ENCODE results near the gene ZSWIM7. TPM values are rescaled to one million over a fixed set of nuclear protein-coding genes. Genes with fewer than 3 reads are reported as not detected.
"Not testable (repeated sequence)": the region's sequence is repeated elsewhere in the genome, so short reads cannot be mapped to it uniquely, and the experiment has no call there.

Gene ZSWIM7
- total RNA-seq, 3 donors from 2014 or later (not counting 1 experiment from before 2014, with no cell fraction given) = 14.6 to 19.0 (median 16.3) TPM

- Mint-ChIP-seq H3K4me3 (peak overlapping the region; percentile 84), H3K9me3 (no peaks in the 10 kb centered on the region), H3K27me3 (ENCODE audit: low read depth in 2 of 2) (peaks cover 23 to 30% of the 10 kb centered on the region in 2 donors), H3K36me3 (no peaks in the 10 kb centered on the region), H3K27ac (no peak overlapping the region), H3K4me1 (peaks cover 8 to 9% of the 10 kb centered on the region in 2 donors)
- Histone ChIP-seq H3K4me3 (ENCODE audit: low read length) (no peak overlapping the region), H3K4me1 (ENCODE audit: control insufficient read depth, insufficient read depth, low read length) (peaks cover 17% of the 10 kb centered on the region), H3K27me3 (ENCODE audit: control insufficient read depth, insufficient read depth, low read length) (peaks cover 17% of the 10 kb centered on the region), H3K9me3 (ENCODE audit: control insufficient read depth, insufficient read depth, low read length) (no peaks in the 10 kb centered on the region), H3K27ac (ENCODE audit: low read length) (no peak overlapping the region), H3K36me3 (ENCODE audit: control insufficient read depth, insufficient read depth, low read length) (no peaks in the 10 kb centered on the region)
- no peak for ATAC-seq
- intact Hi-C loops (cut with micrococcal nuclease) = loop anchor here (2.0 kb wide), 1 partner anchor 53 kb away; no protein-coding TSS in a partner anchor
- WGBS (ENCODE audit: insufficient coverage) = 23% methylated on average over 40 of the region's 40 CpGs
- DNase-seq = no peak
- no peak for TF ChIP-seq CTCF (IDR thresholded peaks at IDR 0.05)
Measured at GRCh38 chr17:15943971-15944758, 55.3 kb downstream of the ZSWIM7 start.

GRCh38 chr17:15942207-15942833, 57.2 kb downstream of the ZSWIM7 start:
- Histone ChIP-seq H3K4me1 (ENCODE audit: control insufficient read depth, insufficient read depth, low read length) (peaks cover 17% of the 10 kb centered on the region), H3K9me3 (ENCODE audit: control insufficient read depth, insufficient read depth, low read length) (no peaks in the 10 kb centered on the region), H3K36me3 (ENCODE audit: control insufficient read depth, insufficient read depth, low read length) (no peaks in the 10 kb centered on the region), H3K4me3 (ENCODE audit: low read length) (no peak overlapping the region), H3K27ac (ENCODE audit: low read length) (no peak overlapping the region), H3K27me3 (ENCODE audit: control insufficient read depth, insufficient read depth, low read length) (peaks cover 17% of the 10 kb centered on the region)
- Mint-ChIP-seq H3K9me3 (no peaks in the 10 kb centered on the region), H3K27ac (no peak overlapping the region), H3K4me1 (peaks cover 8 to 9% of the 10 kb centered on the region in 2 donors), H3K36me3 (no peaks in the 10 kb centered on the region), H3K4me3 (no peak overlapping the region), H3K27me3 (ENCODE audit: low read depth in 2 of 2) (peaks cover 23 to 29% of the 10 kb centered on the region in 2 donors)
- no peak for ATAC-seq
- WGBS (ENCODE audit: insufficient coverage) = 83% methylated on average over 7 of the region's 7 CpGs
- intact Hi-C loops (cut with micrococcal nuclease) = no loop called here
- no peak for TF ChIP-seq CTCF (IDR thresholded peaks at IDR 0.05)
- no peak for DNase-seq

GRCh38 chr17:15941781-15942180, 57.7 kb downstream of the ZSWIM7 start:
- H3K27ac ChIP-seq (ENCODE audit: low read length) = no peak overlapping the region
- peaks cover 8 to 9% of the 10 kb centered on the region in 2 donors for H3K4me1 Mint-ChIP-seq
- H3K27me3 Mint-ChIP-seq (ENCODE audit: low read depth in 2 of 2) = peaks cover 23 to 27% of the 10 kb centered on the region in 2 donors

GRCh38 chr17:15936481-15936880, 63.0 kb downstream of the ZSWIM7 start:
- H3K4me3 ChIP-seq (ENCODE audit: low read length); DNase-seq; H3K36me3 Mint-ChIP-seq; H3K4me1 Mint-ChIP-seq; H3K36me3 ChIP-seq (ENCODE audit: control insufficient read depth, insufficient read depth, low read length); H3K27me3 Mint-ChIP-seq (ENCODE audit: low read depth in 2 of 2); ATAC-seq; H3K4me3 Mint-ChIP-seq; intact Hi-C loops (cut with micrococcal nuclease); H3K27ac ChIP-seq (ENCODE audit: low read length); H3K27me3 ChIP-seq (ENCODE audit: control insufficient read depth, insufficient read depth, low read length); H3K9me3 Mint-ChIP-seq; H3K4me1 ChIP-seq (ENCODE audit: control insufficient read depth, insufficient read depth, low read length); H3K27ac Mint-ChIP-seq; H3K9me3 ChIP-seq (ENCODE audit: control insufficient read depth, insufficient read depth, low read length): not testable (repeated sequence)
- WGBS (ENCODE audit: insufficient coverage) = 99% methylated on average over 4 of the region's 4 CpGs

More at GRCh38 chr17:15941781-15942180, 57.7 kb downstream of the ZSWIM7 start:
- ATAC-seq = no peak
- WGBS (ENCODE audit: insufficient coverage) = 93% methylated on average over 6 of the region's 7 CpGs
- Histone ChIP-seq H3K4me1 (ENCODE audit: control insufficient read depth, insufficient read depth, low read length) (peaks cover 17% of the 10 kb centered on the region), H3K9me3 (ENCODE audit: control insufficient read depth, insufficient read depth, low read length) (no peaks in the 10 kb centered on the region), H3K4me3 (ENCODE audit: low read length) (no peak overlapping the region), H3K36me3 (ENCODE audit: control insufficient read depth, insufficient read depth, low read length) (no peaks in the 10 kb centered on the region), H3K27me3 (ENCODE audit: control insufficient read depth, insufficient read depth, low read length) (peaks cover 15% of the 10 kb centered on the region)
- Mint-ChIP-seq H3K9me3 (no peaks in the 10 kb centered on the region), H3K27ac (no peak overlapping the region), H3K4me3 (no peak overlapping the region), H3K36me3 (no peaks in the 10 kb centered on the region)
- no peak for DNase-seq
- TF ChIP-seq CTCF (IDR thresholded peaks at IDR 0.05) = no peak
- intact Hi-C loops (cut with micrococcal nuclease) = no loop called here
